Loucy (cell line): ENCODE measurements around the gene BAD.
A peak's percentile ranks its signal among the peaks of the same experiment; 100 is the strongest.

Experiments
- CTCF ChIP-seq: fragments of 200-600 bp; sonication (generic); conservative IDR thresholded peaks from 2 replicates; pipeline ENCODE4 v1.5.1; 2014; ENCODE audit warnings: mild to moderate bottlenecking, antibody characterized with exemption, low read length
- EZH2phosphoT487 ChIP-seq: fragments of 200-600 bp; IDR thresholded peaks from 2 replicates; pipeline ENCODE4 v1.6.1; 2018; ENCODE audit warnings: antibody characterized with exemption, mild to moderate bottlenecking, moderate library complexity, borderline replicate concordance

- peak; percentile 29; the same call in 1 of the 2 replicates for TF ChIP-seq CTCF
- TF ChIP-seq EZH2phosphoT487, result no peak
Observed at GRCh38 chr11:64314146-64314804, 29.8 kb upstream of the BAD start.
